LoVo (cell line): ENCODE results near the gene FBRSL1.
"Not testable (repeated sequence)": the region's sequence is repeated elsewhere in the genome, so short reads cannot be mapped to it uniquely, and the experiment has no call there.

Source experiments
- DNase-seq: peaks from one replicate; pipeline ENCODE4 v3.0.0-alpha.2; 2016; ENCODE audit warnings: low spot score

Gene FBRSL1

GRCh38 chr12:132470397-132470796 lies 19.6 kb upstream of the FBRSL1 start:
- no peak for DNase-seq

GRCh38 chr12:132471011-132471857 lies 18.7 kb upstream of the FBRSL1 start:
- DNase-seq = peak; percentile 56

- DNase-seq = no peak
Measured at GRCh38 chr12:132471858-132472255, 18.1 kb upstream of the FBRSL1 start.

- no peak for DNase-seq
Measured at GRCh38 chr12:132472386-132472785, 17.6 kb upstream of the FBRSL1 start.

- DNase-seq = peak; percentile 25
Measured at GRCh38 chr12:132474237-132474741, 15.7 kb upstream of the FBRSL1 start.

GRCh38 chr12:132474799-132475303 lies 15.1 kb upstream of the FBRSL1 start:
- not testable (repeated sequence) for DNase-seq

GRCh38 chr12:132475304-132476037 lies 14.5 kb upstream of the FBRSL1 start:
- DNase-seq = peak; percentile 20

GRCh38 chr12:132476038-132476414 lies 13.9 kb upstream of the FBRSL1 start:
- DNase-seq = no peak

GRCh38 chr12:132476421-132476820 lies 13.5 kb upstream of the FBRSL1 start:
- no peak for DNase-seq

- DNase-seq = no peak
Measured at GRCh38 chr12:132477017-132477702, 12.8 kb upstream of the FBRSL1 start.

GRCh38 chr12:132477703-132478432 lies 12.1 kb upstream of the FBRSL1 start:
- DNase-seq = no peak

- no peak for DNase-seq
Measured at GRCh38 chr12:132478433-132478803, 11.5 kb upstream of the FBRSL1 start.

GRCh38 chr12:132478845-132479244 lies 11.1 kb upstream of the FBRSL1 start:
- DNase-seq = no peak

- DNase-seq = no peak
Measured at GRCh38 chr12:132479291-132479690, 10.7 kb upstream of the FBRSL1 start.

GRCh38 chr12:132479938-132480622 lies 9.9 kb upstream of the FBRSL1 start:
- DNase-seq = no peak

- no peak for DNase-seq
Measured at GRCh38 chr12:132480623-132481132, 9.3 kb upstream of the FBRSL1 start.

- DNase-seq = no peak
Measured at GRCh38 chr12:132481345-132481744, 8.6 kb upstream of the FBRSL1 start.

GRCh38 chr12:132481771-132482745 lies 7.9 kb upstream of the FBRSL1 start:
- DNase-seq = no peak

- DNase-seq = no peak
Measured at GRCh38 chr12:132482771-132483170, 7.2 kb upstream of the FBRSL1 start.

GRCh38 chr12:132483208-132483607 lies 6.7 kb upstream of the FBRSL1 start:
- DNase-seq = no peak
